ENCODE measurements around the gene ATRN. TPM values are rescaled to one million over a fixed set of nuclear protein-coding genes. Genes with fewer than 3 reads are reported as not detected.

ATRN gene
- total RNA-seq, 1 experiment from 2014 or later: 26.1 TPM

GRCh38 chr20:3679749-3680700 lies 209.2 kb downstream of the ATRN start:
- DNase-seq (no peak), ATAC-seq (no peak)
- no TSS peak for BruUV-seq (replicated peaks)
- Histone ChIP-seq H3K79me2 (ENCODE audit: low read length) (no peaks in the 10 kb centered on the region), H3K9ac (ENCODE audit: low read length) (no peak overlapping the region), H3F3A (ENCODE audit: low read length, unreplicated experiment) (no peaks in the 10 kb centered on the region), H3K36me3 (ENCODE audit: low read depth, low read length) (no peaks in the 10 kb centered on the region), H3K9me2 (replicated peaks; ENCODE audit: low read length) (no peaks in the 10 kb centered on the region), H4K20me1 (ENCODE audit: low read length) (no peaks in the 10 kb centered on the region), H3K4me1 (ENCODE audit: insufficient read depth, low read length) (peaks cover 3% of the 10 kb centered on the region; the same call in 1 of the 2 replicates), H2AFZ (ENCODE audit: low read length) (no peak overlapping the region), H3K27me3 (ENCODE audit: low read length) (peaks cover 24% of the 10 kb centered on the region), H3K4me3 (ENCODE audit: low read length) (no peak overlapping the region), H3K4me2 (ENCODE audit: low read length) (no peak overlapping the region), H3K9me3 (ENCODE audit: low read length) (no peaks in the 10 kb centered on the region), H3K27ac (ENCODE audit: low read length) (no peak overlapping the region)
- ChIA-PET POLR2A (ENCODE audit: unreplicated experiment) (no interaction called here), CTCF (no interaction called here)
- intact Hi-C loops (cut with micrococcal nuclease): loop anchor here (5.0 kb wide), 1 partner anchor 87 kb away; the partner anchor contains the start of gene ADISSP
- TF ChIP-seq EZH2 (IDR thresholded peaks at IDR 0.05; ENCODE audit: low read length, unreplicated experiment): no peak
- TF ChIP-seq, protein P1, sequence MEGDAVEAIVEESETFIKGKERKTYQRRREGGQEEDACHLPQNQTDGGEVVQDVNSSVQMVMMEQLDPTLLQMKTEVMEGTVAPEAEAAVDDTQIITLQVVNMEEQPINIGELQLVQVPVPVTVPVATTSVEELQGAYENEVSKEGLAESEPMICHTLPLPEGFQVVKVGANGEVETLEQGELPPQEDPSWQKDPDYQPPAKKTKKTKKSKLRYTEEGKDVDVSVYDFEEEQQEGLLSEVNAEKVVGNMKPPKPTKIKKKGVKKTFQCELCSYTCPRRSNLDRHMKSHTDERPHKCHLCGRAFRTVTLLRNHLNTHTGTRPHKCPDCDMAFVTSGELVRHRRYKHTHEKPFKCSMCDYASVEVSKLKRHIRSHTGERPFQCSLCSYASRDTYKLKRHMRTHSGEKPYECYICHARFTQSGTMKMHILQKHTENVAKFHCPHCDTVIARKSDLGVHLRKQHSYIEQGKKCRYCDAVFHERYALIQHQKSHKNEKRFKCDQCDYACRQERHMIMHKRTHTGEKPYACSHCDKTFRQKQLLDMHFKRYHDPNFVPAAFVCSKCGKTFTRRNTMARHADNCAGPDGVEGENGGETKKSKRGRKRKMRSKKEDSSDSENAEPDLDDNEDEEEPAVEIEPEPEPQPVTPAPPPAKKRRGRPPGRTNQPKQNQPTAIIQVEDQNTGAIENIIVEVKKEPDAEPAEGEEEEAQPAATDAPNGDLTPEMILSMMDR (conservative IDR thresholded peaks at IDR 0.05; ENCODE audit: low read depth, low read length): no peak
- TF ChIP-seq EZH2phosphoT487 (IDR thresholded peaks at IDR 0.05; ENCODE audit: borderline replicate concordance, low read length): no peak

GRCh38 chr20:3680701-3681351 lies 210.0 kb downstream of the ATRN start:
- H3F3A ChIP-seq (ENCODE audit: low read length, unreplicated experiment): no peaks in the 10 kb centered on the region
- intact Hi-C loops (cut with micrococcal nuclease): no loop called here
- H3K36me3 ChIP-seq (ENCODE audit: low read depth, low read length): no peaks in the 10 kb centered on the region
- H3K9me3 ChIP-seq (ENCODE audit: low read length): no peaks in the 10 kb centered on the region
- DNase-seq: no peak
- no peaks in the 10 kb centered on the region for H4K20me1 ChIP-seq (ENCODE audit: low read length)
- ATAC-seq: no peak
- H3K79me2 ChIP-seq (ENCODE audit: low read length): no peaks in the 10 kb centered on the region
- POLR2A ChIA-PET (ENCODE audit: unreplicated experiment): no interaction called here
- no peak overlapping the region for H3K4me3 ChIP-seq (ENCODE audit: low read length)
- H3K27ac ChIP-seq (ENCODE audit: low read length): no peak overlapping the region
- CTCF ChIA-PET: no interaction called here
- H3K27me3 ChIP-seq (ENCODE audit: low read length): peaks cover 16% of the 10 kb centered on the region
- no peak overlapping the region for H2AFZ ChIP-seq (ENCODE audit: low read length)
- H3K9ac ChIP-seq (ENCODE audit: low read length): no peak overlapping the region
- H3K4me1 ChIP-seq (ENCODE audit: insufficient read depth, low read length): peaks cover 3% of the 10 kb centered on the region; the same call in 1 of the 2 replicates
- no peak overlapping the region for H3K4me2 ChIP-seq (ENCODE audit: low read length)
- BruUV-seq (replicated peaks): no TSS peak
- TF ChIP-seq, protein P1 (conservative IDR thresholded peaks at IDR 0.05; ENCODE audit: low read depth, low read length): no peak
- TF ChIP-seq EZH2 (IDR thresholded peaks at IDR 0.05; ENCODE audit: low read length, unreplicated experiment): no peak
- TF ChIP-seq EZH2phosphoT487 (IDR thresholded peaks at IDR 0.05; ENCODE audit: borderline replicate concordance, low read length): no peak
- no peaks in the 10 kb centered on the region for H3K9me2 ChIP-seq (replicated peaks; ENCODE audit: low read length)

All from PC-3 (cell line).